Measurements from ENCODE around the gene SH3RF3. TPM values are rescaled to one million over a fixed set of nuclear protein-coding genes. Genes with fewer than 3 reads are reported as not detected.

Gene SH3RF3
- total RNA-seq, 1 experiment from 2014 or later, result 4.9 TPM

DNA sequence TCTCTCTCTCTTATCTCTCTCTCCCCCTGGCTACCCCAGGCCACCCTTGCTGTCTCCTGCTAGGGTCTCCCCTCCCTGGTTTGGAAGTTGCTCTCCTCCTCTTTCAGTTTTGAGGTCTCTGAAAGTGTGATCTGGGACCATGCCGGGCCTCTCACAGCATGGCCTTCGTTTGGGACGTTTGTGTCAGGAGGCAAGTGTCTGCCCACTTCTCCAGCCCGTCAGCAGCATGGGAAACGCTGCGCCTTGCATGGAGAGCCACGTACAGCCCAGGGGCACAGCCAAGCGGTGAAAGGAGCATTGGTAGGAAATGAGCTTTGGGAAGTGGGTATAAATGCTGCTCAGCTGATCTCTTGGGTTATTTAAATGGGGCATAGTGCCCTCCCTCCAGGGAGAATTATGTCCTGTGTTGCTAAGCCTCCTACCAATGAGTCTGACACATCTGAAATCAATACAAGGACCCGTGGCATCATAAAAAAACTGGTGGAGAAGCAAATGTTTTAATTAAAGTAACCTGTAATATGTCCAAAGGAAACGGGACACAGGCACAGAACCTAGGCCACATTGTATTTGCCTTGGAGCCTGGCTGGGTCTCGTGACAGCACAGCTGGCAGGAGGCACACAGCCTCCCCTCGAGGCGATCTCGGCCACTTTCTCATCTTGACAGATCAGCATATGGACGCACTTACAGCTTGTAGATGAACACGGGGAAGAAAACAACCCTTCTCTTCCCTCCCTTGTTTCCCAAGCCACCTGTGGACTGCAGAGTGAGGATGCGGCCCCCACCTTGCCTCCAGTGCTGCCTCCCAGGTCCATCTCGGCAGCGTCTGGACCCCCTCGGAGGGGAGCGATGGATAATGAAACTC, 72.7 kb downstream of the SH3RF3 start:
- no peaks in the 10 kb centered on the region for H3K36me3 ChIP-seq (ENCODE audit: control insufficient read depth, insufficient read depth, low read length)
- intact Hi-C loops (cut with micrococcal nuclease; ENCODE audit: unreplicated experiment), result no loop called here
- TF ChIP-seq, protein P1, sequence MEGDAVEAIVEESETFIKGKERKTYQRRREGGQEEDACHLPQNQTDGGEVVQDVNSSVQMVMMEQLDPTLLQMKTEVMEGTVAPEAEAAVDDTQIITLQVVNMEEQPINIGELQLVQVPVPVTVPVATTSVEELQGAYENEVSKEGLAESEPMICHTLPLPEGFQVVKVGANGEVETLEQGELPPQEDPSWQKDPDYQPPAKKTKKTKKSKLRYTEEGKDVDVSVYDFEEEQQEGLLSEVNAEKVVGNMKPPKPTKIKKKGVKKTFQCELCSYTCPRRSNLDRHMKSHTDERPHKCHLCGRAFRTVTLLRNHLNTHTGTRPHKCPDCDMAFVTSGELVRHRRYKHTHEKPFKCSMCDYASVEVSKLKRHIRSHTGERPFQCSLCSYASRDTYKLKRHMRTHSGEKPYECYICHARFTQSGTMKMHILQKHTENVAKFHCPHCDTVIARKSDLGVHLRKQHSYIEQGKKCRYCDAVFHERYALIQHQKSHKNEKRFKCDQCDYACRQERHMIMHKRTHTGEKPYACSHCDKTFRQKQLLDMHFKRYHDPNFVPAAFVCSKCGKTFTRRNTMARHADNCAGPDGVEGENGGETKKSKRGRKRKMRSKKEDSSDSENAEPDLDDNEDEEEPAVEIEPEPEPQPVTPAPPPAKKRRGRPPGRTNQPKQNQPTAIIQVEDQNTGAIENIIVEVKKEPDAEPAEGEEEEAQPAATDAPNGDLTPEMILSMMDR (IDR thresholded peaks at IDR 0.05), result no peak
- TF ChIP-seq TCF7L2 (IDR thresholded peaks at IDR 0.05; ENCODE audit: low read depth, low read length), result no peak
- TF ChIP-seq SIN3A (IDR thresholded peaks at IDR 0.05; ENCODE audit: borderline replicate concordance, insufficient read depth, low read depth, low read length), result no peak
- TF ChIP-seq POLR2AphosphoS5 (IDR thresholded peaks at IDR 0.05; ENCODE audit: low read depth, low read length), result no peak
- TF ChIP-seq, protein P2, sequence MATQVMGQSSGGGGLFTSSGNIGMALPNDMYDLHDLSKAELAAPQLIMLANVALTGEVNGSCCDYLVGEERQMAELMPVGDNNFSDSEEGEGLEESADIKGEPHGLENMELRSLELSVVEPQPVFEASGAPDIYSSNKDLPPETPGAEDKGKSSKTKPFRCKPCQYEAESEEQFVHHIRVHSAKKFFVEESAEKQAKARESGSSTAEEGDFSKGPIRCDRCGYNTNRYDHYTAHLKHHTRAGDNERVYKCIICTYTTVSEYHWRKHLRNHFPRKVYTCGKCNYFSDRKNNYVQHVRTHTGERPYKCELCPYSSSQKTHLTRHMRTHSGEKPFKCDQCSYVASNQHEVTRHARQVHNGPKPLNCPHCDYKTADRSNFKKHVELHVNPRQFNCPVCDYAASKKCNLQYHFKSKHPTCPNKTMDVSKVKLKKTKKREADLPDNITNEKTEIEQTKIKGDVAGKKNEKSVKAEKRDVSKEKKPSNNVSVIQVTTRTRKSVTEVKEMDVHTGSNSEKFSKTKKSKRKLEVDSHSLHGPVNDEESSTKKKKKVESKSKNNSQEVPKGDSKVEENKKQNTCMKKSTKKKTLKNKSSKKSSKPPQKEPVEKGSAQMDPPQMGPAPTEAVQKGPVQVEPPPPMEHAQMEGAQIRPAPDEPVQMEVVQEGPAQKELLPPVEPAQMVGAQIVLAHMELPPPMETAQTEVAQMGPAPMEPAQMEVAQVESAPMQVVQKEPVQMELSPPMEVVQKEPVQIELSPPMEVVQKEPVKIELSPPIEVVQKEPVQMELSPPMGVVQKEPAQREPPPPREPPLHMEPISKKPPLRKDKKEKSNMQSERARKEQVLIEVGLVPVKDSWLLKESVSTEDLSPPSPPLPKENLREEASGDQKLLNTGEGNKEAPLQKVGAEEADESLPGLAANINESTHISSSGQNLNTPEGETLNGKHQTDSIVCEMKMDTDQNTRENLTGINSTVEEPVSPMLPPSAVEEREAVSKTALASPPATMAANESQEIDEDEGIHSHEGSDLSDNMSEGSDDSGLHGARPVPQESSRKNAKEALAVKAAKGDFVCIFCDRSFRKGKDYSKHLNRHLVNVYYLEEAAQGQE (IDR thresholded peaks at IDR 0.05; ENCODE audit: insufficient read depth in 1 of 2, low read depth in 2 of 2, low read length in 1 of 2), result no peak
- ChIA-PET POLR2A (no interaction called here), CTCF (no interaction called here)
- H3K27ac ChIP-seq (ENCODE audit: low read length), result no peak overlapping the region
- no peaks in the 10 kb centered on the region for H3K9me3 ChIP-seq (ENCODE audit: control insufficient read depth, insufficient read depth, low read depth, low read length)
- H3K27me3 ChIP-seq (ENCODE audit: control insufficient read depth, insufficient read depth, low read length), result no peaks in the 10 kb centered on the region
- ATAC-seq, result no peak
- no peak for DNase-seq (ENCODE audit: low read depth, low spot score)
- no TSS peak for BruUV-seq (replicated peaks)
- H3K4me3 ChIP-seq (ENCODE audit: low read depth in 2 of 2, low read length in 2 of 2), result no peak overlapping the region
- in situ Hi-C loops (cut with HindIII; ENCODE audit: low pct_unique_long_range_greater_than_20kb, low sequenced_read_pairs), result no loop called here
- no peaks in the 10 kb centered on the region for H3K4me1 ChIP-seq (ENCODE audit: control insufficient read depth, insufficient read depth, low read length)

DNA sequence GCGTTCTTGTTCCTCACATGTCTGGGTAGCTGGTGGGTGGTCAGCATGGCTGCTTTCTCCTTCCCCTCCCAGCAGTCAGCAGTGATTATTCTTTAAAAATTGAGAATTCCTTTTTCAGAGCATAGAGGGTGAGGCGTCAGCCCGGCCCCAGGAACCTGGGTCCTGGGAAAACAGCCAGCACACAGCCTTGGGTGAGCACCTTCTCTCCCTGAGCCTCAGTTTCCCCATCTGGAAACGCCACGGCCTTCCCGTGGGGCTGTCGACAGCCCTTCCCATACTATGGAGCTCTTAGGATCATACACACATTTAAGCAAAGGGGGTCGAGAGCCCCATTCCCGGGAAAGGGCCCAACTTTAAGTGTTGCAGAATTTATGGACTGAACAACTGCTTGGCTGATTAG, 73.5 kb downstream of the SH3RF3 start:
- no peaks in the 10 kb centered on the region for H3K4me1 ChIP-seq (ENCODE audit: control insufficient read depth, insufficient read depth, low read length)
- TF ChIP-seq SIN3A (IDR thresholded peaks at IDR 0.05; ENCODE audit: borderline replicate concordance, insufficient read depth, low read depth, low read length) (no peak), POLR2AphosphoS5 (IDR thresholded peaks at IDR 0.05; ENCODE audit: low read depth, low read length) (no peak)
- TF ChIP-seq, protein P2 (IDR thresholded peaks at IDR 0.05; ENCODE audit: insufficient read depth in 1 of 2, low read depth in 2 of 2, low read length in 1 of 2), result no peak
- BruUV-seq (replicated peaks), result no TSS peak
- intact Hi-C loops (cut with micrococcal nuclease; ENCODE audit: unreplicated experiment), result no loop called here
- DNase-seq (ENCODE audit: low read depth, low spot score) (no peak), ATAC-seq (no peak)
- no peaks in the 10 kb centered on the region for H3K36me3 ChIP-seq (ENCODE audit: control insufficient read depth, insufficient read depth, low read length)
- POLR2A ChIA-PET, result no interaction called here
- H3K27me3 ChIP-seq (ENCODE audit: control insufficient read depth, insufficient read depth, low read length), result no peaks in the 10 kb centered on the region
- CTCF ChIA-PET, result no interaction called here
- H3K9me3 ChIP-seq (ENCODE audit: control insufficient read depth, insufficient read depth, low read depth, low read length), result no peaks in the 10 kb centered on the region
- in situ Hi-C loops (cut with HindIII; ENCODE audit: low pct_unique_long_range_greater_than_20kb, low sequenced_read_pairs), result no loop called here
- no peak overlapping the region for H3K27ac ChIP-seq (ENCODE audit: low read length)
- no peak overlapping the region for H3K4me3 ChIP-seq (ENCODE audit: low read depth in 2 of 2, low read length in 2 of 2)

All from Panc1 (cell line).